Measurements from ENCODE around the gene SF3A1. TPM values are rescaled to one million over a fixed set of nuclear protein-coding genes. Genes with fewer than 3 reads are reported as not detected.

Gene SF3A1
- polyA plus RNA-seq, 12 donors: 49.9 to 189 (median 71.6) TPM; not detected in 1

DNA sequence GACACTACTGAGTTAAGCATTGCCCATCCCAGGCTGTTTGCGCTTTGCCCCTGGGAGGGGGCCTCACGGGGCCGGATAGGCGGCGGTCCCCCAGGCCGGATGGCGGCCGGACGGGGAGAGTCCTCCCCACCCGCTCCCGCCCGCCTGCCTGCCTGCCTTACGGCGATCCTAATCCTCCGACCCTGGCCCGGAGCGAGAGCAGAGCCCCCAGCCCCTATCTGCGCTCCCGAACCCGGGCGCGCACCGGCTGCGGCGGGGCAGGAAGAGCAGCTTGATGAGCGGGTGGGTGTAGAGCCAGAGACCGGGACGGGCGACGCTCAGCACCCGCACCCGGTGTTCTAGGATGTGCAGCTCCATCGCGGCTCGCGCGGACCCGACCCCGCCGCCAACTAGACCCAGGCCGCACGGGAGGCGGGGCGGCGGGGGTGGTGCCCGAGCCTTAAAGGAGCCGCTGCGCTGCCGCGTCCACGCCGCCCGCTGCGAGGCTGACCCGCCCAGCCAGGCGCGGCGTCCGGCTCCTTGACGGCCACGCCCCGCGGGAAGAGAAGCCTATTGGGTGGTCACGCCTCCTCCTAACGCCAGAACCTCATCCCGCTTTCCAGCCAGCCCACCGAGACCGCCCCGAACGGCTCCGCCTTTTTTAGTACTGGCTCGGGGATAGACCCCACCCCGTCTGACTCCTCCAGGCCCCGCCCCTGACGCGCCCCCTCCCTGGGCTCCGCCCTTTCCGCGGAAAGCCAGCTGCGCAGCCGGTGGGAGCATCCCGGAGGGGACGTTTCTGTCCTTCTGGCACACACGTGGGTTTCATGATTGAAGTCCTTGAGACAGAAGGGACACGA lies 67.3 kb downstream of the SF3A1 start, which contains the start of gene CASTOR1:
CASTOR1 (minus strand) TSS at position 365 of the 839 bp plus-strand sequence; CDS start at position 357, 8 bp downstream.
- peak; percentile 96 for DNase-seq

DNA sequence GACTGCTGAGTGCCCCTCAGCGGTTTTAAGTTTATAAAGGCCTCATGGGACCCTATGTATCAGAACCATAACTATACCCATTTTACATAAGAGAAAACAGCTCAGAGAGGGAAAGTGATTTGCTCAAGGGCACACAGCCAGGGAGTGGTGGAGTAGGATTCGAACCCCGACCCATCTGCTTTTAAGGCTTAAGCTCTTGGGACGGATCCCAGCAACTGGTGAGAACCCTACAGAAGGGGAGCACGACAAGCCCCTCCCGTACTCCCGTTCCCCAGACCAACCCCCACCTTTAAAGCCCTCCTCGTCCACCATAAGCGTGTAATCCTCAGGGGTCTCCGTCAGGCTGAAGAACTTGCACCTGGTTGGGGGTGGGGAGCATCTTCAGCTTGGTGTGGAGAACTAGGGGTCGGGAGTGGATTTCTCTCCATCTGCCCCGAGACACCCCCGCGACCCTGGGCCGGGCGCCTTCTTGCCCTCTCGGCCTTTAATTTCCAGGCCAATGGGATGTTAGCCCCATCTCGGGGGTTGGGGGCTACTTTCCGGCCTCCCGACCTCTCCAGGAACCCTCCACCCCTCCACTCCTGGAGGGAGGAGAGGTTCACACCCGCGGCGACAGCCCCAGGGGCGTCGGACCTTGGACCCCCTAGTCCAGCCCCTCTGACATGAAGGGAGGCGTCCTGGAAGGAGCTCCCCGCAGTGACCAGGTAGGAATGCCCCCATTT lies 68.1 kb downstream of the SF3A1 start:
- DNase-seq: no peak

DNA sequence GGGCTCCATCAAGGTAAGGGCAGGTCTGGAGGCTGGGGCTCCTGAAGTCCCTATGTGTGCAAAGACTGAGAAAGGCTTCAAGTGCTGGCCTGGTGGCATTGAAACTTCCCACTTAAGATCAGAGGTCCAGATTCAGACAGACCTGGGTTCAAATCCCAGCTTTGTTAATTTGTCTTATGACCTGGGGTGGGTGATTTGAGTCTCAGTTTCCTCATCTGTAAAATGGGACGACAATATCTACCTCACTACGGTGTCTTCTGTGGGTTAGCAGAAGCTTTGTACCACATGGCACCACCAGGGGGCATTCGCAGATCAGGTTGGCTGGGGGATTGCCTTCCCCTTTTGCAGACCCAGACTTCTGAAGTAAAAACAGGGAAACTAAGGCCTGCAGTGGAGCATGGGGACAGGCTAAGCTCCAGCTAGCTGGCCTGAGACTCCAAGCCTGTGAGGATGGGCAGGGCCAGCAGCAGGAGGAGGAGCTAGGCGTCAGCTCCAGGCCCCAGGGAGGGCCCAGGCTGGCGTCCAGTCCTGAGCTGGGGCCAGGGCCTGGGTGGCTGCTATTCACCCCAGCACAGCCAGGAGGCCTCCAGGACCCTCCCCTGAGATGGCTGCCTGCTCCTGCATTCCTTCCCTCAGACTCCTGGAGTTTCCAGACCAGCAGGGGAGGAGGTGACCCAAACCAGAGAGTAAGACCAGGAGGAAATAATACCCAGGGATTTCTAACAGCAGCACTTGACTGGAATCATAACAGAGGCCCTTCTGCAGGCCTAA lies 68.9 kb downstream of the SF3A1 start:
- DNase-seq: peak; percentile 84

DNA sequence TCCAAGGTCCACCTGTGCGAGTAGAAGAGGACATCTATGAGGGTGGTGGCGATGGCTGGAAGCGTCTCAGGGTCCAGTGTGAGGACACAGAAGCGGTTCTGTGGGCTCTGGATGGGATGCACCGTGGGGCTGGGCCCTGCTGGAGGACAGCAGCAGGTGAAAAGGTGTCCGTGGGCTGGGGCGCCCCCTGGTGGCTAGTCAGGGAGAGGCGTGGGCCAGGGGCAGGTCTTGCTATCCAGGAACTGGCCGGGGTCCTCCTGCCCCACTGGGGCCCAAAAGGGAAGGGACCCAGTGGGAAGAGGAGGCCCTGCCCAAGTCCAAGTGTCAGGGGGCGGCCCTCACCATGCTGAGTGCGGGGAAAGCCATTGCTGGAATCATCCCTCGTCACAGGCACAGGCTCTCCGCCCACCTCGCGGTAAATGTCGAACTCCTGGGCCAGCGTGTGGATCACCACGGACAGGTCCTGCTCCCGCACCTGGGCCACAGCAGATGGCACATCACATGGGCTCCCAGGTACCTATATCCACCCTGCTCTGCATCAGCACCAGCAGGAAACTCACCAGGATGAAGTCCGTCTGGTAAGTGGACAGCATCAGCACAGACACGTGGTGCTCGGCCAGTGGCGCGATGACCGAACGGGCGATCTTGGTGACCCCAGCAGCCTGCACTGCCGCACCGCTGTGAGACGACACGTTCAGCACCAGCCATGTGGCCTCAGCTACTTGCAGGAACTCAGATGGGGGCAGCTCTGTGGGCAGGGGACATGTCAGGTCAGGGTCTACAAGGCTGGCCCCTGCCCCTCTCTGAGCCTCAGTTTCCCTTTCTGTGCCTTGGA lies 69.7 kb downstream of the SF3A1 start:
- DNase-seq: no peak

DNA sequence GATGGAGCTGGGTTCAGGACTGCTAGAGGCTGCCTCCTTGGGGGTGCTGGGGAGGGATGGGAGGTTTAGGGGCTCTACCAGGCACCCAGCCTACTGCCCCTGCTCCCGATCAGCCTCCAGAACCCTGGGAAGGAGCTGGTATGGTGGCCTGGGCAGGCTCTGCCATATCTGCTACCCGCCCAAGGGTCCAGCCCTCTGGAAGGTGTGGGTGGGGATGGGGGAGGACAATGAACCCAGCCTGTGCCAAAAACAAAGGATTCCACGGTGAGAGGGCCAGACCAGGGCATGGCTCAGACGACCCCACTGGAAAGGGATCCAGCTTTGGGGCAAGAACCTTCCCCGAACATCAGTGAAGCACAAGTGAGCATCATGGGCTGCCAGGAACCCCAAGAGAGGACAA lies 70.4 kb downstream of the SF3A1 start:
- DNase-seq: no peak

DNA sequence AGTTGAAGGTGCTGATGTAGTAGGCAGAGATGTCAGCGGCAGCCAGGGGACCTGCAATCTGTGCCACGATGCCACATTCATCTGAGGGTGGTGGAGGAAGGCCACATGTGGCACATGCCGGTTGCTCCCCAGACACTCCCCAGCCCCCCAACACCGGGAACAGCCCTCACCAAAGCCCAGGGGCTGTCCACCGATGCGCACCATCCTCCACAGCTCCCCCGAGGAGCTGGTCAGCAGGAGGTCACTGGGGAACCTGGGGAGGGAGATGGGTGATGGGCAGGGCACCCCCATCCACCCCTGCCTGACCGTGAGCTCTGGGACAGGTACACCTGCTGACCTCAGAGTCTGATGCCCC lies 70.9 kb downstream of the SF3A1 start:
- no peak for DNase-seq

DNA sequence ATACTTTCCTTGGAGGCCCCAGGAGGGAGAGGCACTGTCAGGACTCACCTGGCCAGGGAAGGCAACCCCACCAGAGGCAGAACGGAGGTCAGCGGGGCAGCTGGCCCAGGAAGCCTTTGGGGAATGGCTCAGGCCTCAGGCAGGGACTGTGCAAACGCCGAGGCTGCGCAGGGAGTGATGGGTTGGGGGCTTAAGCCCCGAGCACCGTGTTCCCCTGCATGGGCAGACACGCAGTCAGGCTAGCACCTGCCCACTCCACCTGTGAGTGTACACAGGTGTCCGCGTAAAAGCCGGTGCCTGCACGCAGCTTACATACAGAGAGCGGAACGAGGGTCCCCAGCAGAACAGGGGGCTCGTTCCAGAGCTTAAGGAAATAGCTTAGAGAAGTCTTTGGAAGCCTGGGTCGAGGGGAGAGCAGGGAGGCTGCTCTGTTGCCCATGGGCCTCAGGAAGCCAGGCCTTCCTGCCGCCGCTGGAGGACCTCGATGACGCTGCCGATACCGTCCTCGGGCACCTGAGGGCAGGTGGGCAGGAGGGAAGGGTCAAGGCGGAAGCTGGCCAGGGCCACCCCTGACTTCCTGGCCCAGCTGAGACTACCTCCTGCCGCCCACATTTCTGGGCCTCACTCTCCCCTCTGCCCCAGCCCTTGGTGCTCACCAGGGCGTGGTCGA lies 71.4 kb downstream of the SF3A1 start:
- no peak for DNase-seq

DNA sequence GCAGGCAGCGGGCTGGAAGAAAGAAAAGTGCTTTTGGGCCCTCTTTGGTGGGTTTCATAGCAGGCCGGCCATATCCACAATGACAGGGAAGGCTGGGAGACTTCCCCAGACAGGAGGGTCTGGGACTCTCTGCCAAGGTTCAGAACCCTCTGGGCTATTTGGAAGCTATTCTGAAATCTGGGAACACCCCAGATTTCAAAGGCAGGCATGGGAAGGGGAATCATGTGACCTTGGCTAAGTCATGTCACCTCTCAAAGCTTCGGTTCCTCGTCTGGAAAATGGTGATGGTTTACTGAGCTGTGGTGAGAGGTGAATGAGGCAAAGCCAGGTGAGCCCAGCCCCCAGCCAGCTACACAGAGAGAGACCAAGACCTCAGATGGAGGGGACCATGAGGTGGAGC lies 72.0 kb downstream of the SF3A1 start:
- no peak for DNase-seq

DNA sequence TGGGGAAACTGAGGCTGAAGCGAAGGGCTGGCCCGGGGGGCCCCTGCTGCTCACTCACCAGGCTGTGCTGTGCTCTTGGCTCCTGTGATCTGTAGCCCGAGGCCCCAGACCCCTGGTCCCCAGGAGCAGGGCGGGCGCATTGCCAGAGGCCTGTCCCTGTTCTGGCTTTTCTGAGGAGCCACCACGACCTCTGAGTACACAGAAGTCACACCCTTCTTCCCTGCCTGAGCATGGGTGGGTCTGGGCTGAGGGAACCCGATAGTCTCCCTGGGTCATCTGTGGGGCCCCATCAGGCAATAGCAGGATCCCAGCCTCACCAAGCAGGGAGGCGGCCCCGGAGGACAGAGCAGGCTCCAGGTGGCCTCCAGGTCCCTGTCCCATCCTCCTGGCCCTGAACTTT lies 72.5 kb downstream of the SF3A1 start:
- no peak for DNase-seq

DNA sequence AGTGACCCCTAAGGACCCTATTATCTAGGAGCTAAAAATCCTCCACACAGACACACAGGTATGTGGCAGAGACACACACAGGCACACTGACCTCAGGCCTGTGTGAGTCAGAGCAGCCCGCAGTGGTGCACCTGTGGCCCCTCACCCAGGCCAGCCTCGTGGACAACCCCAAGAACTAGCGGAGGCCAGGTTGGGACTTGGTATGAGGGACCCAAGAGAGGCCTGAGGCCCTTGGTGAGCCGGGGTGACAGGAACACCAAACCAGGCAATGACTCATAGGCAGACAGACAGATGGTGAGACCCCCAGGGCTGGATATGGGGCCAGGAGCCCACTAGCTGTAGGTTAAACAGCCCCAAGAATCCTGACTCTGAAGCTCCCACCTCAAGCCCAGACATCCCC lies 73.4 kb downstream of the SF3A1 start:
- no peak for DNase-seq

DNA sequence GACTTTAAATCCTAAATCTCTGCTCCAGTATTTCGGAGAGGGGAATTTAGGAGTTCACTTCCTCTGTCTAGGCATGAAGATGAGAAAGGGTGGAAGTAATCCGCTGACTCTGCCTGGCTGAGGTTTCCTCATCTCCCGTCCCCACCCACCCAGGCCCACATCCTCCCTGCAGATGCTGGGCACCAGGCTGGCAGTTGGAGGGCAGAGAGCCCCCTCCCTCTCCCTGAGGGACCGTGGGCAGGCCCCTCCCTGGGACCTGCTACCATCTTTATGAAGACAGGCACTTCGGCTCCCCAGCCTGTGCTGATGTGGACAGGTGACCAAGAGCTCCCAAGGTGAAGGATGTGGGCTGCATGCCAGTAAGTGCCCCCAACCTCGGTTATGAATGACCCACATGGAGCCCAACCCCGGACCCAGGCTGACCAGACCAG lies 74.1 kb downstream of the SF3A1 start:
- no peak for DNase-seq

Other genes with a start within 250 kb of the SF3A1 start
- gene LIF, start 110.1 kb downstream of the SF3A1 start, polyA plus RNA-seq (ENCODE audit: insufficient read length in 12 of 12): 1 to 10 TPM in 6 of 12 donors, under 1 TPM in 5, not detected in 1; 0.62 to 9.6 (median 1.0) TPM
- 1 to 10 TPM in 1 of 12 donors, under 1 TPM in 7, not detected in 4; 0.13 to 1.2 (median 0.36) TPM for gene OSM, start 90.0 kb downstream of the SF3A1 start, polyA plus RNA-seq (ENCODE audit: insufficient read length in 12 of 12)
- gene CASTOR1, start 67.4 kb downstream of the SF3A1 start, polyA plus RNA-seq (ENCODE audit: insufficient read length in 12 of 12): 10 to 100 TPM in 1 of 12 donors, 1 to 10 TPM in 10, not detected in 1; 2.5 to 25.7 (median 4.1) TPM
- gene TBC1D10A, start 30.0 kb downstream of the SF3A1 start, polyA plus RNA-seq (ENCODE audit: insufficient read length in 12 of 12): 10 to 100 TPM in 2 of 12 donors, 1 to 10 TPM in 9, not detected in 1; 4.6 to 16.9 (median 6.4) TPM
- 1 to 10 TPM in 8 of 12 donors, under 1 TPM in 2, not detected in 2; 0.69 to 3.5 (median 1.1) TPM for gene CCDC157, start 113 bp upstream of the SF3A1 start, polyA plus RNA-seq (ENCODE audit: insufficient read length in 12 of 12)
- 100 to 1,000 TPM in 1 of 12 donors, 10 to 100 TPM in 8, 1 to 10 TPM in 3; 5.4 to 297 (median 11.3) TPM for gene RNF215, start 30.5 kb upstream of the SF3A1 start, polyA plus RNA-seq (ENCODE audit: insufficient read length in 12 of 12)
- gene SEC14L2, start 40.1 kb upstream of the SF3A1 start, polyA plus RNA-seq (ENCODE audit: insufficient read length in 12 of 12): 1 to 10 TPM in 10 of 12 donors, not detected in 2; 1.1 to 4.3 (median 2.1) TPM
- gene MTFP1, start 68.9 kb upstream of the SF3A1 start, polyA plus RNA-seq (ENCODE audit: insufficient read length in 12 of 12): 1 to 10 TPM in 10 of 12 donors, not detected in 2; 3.2 to 6.2 (median 5.0) TPM
- not detected for gene SEC14L3, start 115.1 kb upstream of the SF3A1 start, polyA plus RNA-seq (ENCODE audit: insufficient read length in 12 of 12)
- gene SEC14L4, start 148.8 kb upstream of the SF3A1 start, polyA plus RNA-seq (ENCODE audit: insufficient read length in 12 of 12): under 1 TPM in 10 of 12 donors, not detected in 2; 0.08 to 0.45 (median 0.15) TPM
- under 1 TPM in 10 of 12 donors, not detected in 2; 0.12 to 0.51 (median 0.29) TPM for gene SEC14L6, start 189.8 kb upstream of the SF3A1 start, polyA plus RNA-seq (ENCODE audit: insufficient read length in 12 of 12)
- gene GAL3ST1, start 217.8 kb upstream of the SF3A1 start, polyA plus RNA-seq (ENCODE audit: insufficient read length in 12 of 12): 10 to 100 TPM in 1 of 12 donors, 1 to 10 TPM in 9, not detected in 2; 3.1 to 11.7 (median 5.2) TPM
- 10 to 100 TPM in 11 of 12 donors, not detected in 1; 40.9 to 58.0 (median 44.8) TPM for gene PES1, start 235.0 kb upstream of the SF3A1 start, polyA plus RNA-seq (ENCODE audit: insufficient read length in 12 of 12)